PC-3 (cell line): Measurements from ENCODE around the gene SHROOM3.

Experiments used
- EZH2 ChIP-seq: fragments of 300-600 bp; sonication (generic); IDR thresholded peaks from one replicate; pipeline ENCODE4 v1.6.1; 2017; ENCODE audit warnings: antibody characterized with exemption, mild to moderate bottlenecking, low read length; ENCODE audit not compliant: unreplicated experiment
- EZH2phosphoT487 ChIP-seq: fragments of 300-600 bp; sonication (generic); IDR thresholded peaks from 2 replicates; pipeline ENCODE4 v1.6.1; 2018; ENCODE audit warnings: mild to moderate bottlenecking, antibody characterized with exemption, low read length, borderline replicate concordance
- TF ChIP-seq, protein P1 (sequence below): fragments of 300-600 bp; sonication (generic); conservative IDR thresholded peaks from 2 replicates; pipeline ENCODE4 v1.5.1; 2017; ENCODE audit warnings: antibody characterized with exemption, low read depth, mild to moderate bottlenecking, low read length

DNA sequence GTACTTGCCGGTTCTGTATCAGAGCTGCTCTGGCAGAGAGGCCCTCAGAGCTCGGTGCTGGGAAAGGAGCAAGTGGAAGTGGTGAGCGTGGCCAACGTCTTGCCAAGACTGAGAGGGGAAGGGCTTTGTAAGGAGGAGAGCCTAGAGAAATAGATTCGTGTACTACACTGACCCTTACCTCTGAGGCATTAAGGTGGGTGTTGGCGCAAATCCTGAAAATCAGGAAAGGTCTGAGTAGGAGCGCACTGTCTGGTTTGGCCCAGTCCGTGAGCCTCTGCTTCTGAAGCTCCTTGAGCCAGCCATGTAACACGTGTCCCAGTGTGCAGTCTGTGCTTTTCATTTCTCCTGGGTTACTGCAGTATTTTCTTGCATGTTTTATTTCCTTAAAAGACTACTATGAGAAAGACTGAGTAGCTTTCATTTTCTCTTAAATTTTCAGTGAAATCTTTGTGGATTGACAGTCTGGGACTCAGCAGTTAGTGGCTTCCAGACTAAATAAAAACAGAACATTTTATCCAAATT is 322.4 kb downstream of the SHROOM3 start:
- TF ChIP-seq EZH2 (no peak), EZH2phosphoT487 (no peak)
- TF ChIP-seq, protein P1, sequence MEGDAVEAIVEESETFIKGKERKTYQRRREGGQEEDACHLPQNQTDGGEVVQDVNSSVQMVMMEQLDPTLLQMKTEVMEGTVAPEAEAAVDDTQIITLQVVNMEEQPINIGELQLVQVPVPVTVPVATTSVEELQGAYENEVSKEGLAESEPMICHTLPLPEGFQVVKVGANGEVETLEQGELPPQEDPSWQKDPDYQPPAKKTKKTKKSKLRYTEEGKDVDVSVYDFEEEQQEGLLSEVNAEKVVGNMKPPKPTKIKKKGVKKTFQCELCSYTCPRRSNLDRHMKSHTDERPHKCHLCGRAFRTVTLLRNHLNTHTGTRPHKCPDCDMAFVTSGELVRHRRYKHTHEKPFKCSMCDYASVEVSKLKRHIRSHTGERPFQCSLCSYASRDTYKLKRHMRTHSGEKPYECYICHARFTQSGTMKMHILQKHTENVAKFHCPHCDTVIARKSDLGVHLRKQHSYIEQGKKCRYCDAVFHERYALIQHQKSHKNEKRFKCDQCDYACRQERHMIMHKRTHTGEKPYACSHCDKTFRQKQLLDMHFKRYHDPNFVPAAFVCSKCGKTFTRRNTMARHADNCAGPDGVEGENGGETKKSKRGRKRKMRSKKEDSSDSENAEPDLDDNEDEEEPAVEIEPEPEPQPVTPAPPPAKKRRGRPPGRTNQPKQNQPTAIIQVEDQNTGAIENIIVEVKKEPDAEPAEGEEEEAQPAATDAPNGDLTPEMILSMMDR = no peak
